HepG2 (cell line): ENCODE data around the gene PSMB8. TPM values are rescaled to one million over a fixed set of nuclear protein-coding genes. Genes with fewer than 3 reads are reported as not detected.
A peak's percentile ranks its signal among the peaks of the same experiment; 100 is the strongest.

Experiments used
- CEBPG ChIP-seq: IDR thresholded peaks from 2 replicates; pipeline ENCODE4 v1.6.1; 2016
- CENPBD1 ChIP-seq: sonication (generic); formaldehyde crosslinking; IDR thresholded peaks from 2 replicates; pipeline ENCODE4 v1.8.0; 2022; ENCODE audit warnings: missing genetic modification reagents, low read depth, mild to moderate bottlenecking, borderline replicate concordance
- CREB3 ChIP-seq: sonication (generic); formaldehyde crosslinking; IDR thresholded peaks from 2 replicates; pipeline ENCODE4 v1.5.0; 2020; ENCODE audit warnings: missing genetic modification reagents
- EP300 ChIP-seq, 3 experiments: sonication (generic) in 1 of 3; formaldehyde crosslinking in 1 of 3; IDR thresholded peaks; 2 replicates each; pipeline versions ENCODE4 v1.5.1 to v1.6.1; 2011 to 2020; ENCODE audit warnings: low read depth in 2 of 3, low read length in 2 of 3, borderline replicate concordance in 1 of 3, improper control_type of control experiment in 1 of 3, mild to moderate bottlenecking in 1 of 3, missing genetic modification reagents in 1 of 3, moderate library complexity in 1 of 3
- GATAD2A ChIP-seq: IDR thresholded peaks from 2 replicates; pipeline ENCODE4 v1.6.1; 2016
- HOXA7 ChIP-seq: sonication (generic); formaldehyde crosslinking; IDR thresholded peaks from 2 replicates; pipeline ENCODE4 v1.8.1; 2022; ENCODE audit warnings: mild to moderate bottlenecking, missing genetic modification reagents, moderate library complexity
- LBX2 ChIP-seq: sonication (generic); formaldehyde crosslinking; IDR thresholded peaks from 2 replicates; pipeline ENCODE4 v1.5.0; 2020; ENCODE audit warnings: missing genetic modification reagents, mild to moderate bottlenecking, borderline replicate concordance
- NCOR1 ChIP-seq: fragments of 200-600 bp; sonication (generic); IDR thresholded peaks from 2 replicates; pipeline ENCODE4 v1.7.0; 2017; ENCODE audit warnings: antibody characterized with exemption, low read length, borderline replicate concordance
- NFKB2 ChIP-seq: sonication (generic); formaldehyde crosslinking; IDR thresholded peaks from 2 replicates; pipeline ENCODE4 v1.4.0; 2020; ENCODE audit warnings: missing genetic modification reagents, borderline replicate concordance
- NR2C2 ChIP-seq: sonication (generic); formaldehyde crosslinking; IDR thresholded peaks from 2 replicates; pipeline ENCODE4 v1.4.0; 2020; ENCODE audit warnings: missing genetic modification reagents, mild to moderate bottlenecking, moderate library complexity, borderline replicate concordance
- RFX1 ChIP-seq: fragments of 450-650 bp; IDR thresholded peaks from 2 replicates; pipeline ENCODE4 v1.6.1; 2017
- SP4 ChIP-seq: sonication (generic); formaldehyde crosslinking; IDR thresholded peaks from 2 replicates; pipeline ENCODE4 v1.8.1; 2023; ENCODE audit warnings: mild to moderate bottlenecking, missing genetic modification reagents
- ZFY ChIP-seq: sonication (generic); formaldehyde crosslinking; IDR thresholded peaks from 2 replicates; pipeline ENCODE4 v1.4.0; 2020; ENCODE audit warnings: missing genetic modification reagents
- ZNF10 ChIP-seq: sonication (generic); formaldehyde crosslinking; IDR thresholded peaks from 2 replicates; pipeline ENCODE4 v1.4.0; 2020; ENCODE audit warnings: mild to moderate bottlenecking, low read depth, missing genetic modification reagents, borderline replicate concordance
- ZNF121 ChIP-seq: sonication (generic); formaldehyde crosslinking; IDR thresholded peaks from 2 replicates; pipeline ENCODE4 v1.5.0; 2020; ENCODE audit warnings: mild to moderate bottlenecking, missing genetic modification reagents
- ZNF33A ChIP-seq: sonication (generic); formaldehyde crosslinking; IDR thresholded peaks from 2 replicates; pipeline ENCODE4 v1.5.1; 2020; ENCODE audit warnings: missing genetic modification reagents, mild to moderate bottlenecking, moderate library complexity, borderline replicate concordance
- ZNF713 ChIP-seq: sonication (generic); formaldehyde crosslinking; IDR thresholded peaks from 2 replicates; pipeline ENCODE4 v1.4.0; 2020; ENCODE audit warnings: mild to moderate bottlenecking, missing genetic modification reagents
- ZNF780A ChIP-seq: sonication (generic); formaldehyde crosslinking; IDR thresholded peaks from 2 replicates; pipeline ENCODE4 v1.8.0; 2022; ENCODE audit warnings: mild to moderate bottlenecking, missing genetic modification reagents, moderate library complexity
- ZNF878 ChIP-seq: sonication (generic); formaldehyde crosslinking; IDR thresholded peaks from 2 replicates; pipeline ENCODE4 v1.8.1; 2023; ENCODE audit warnings: mild to moderate bottlenecking, missing genetic modification reagents, moderate library complexity
- ZSCAN20 ChIP-seq: sonication (generic); formaldehyde crosslinking; IDR thresholded peaks from 2 replicates; pipeline ENCODE4 v1.4.0; 2020; ENCODE audit warnings: missing genetic modification reagents, mild to moderate bottlenecking, borderline replicate concordance
- polyA plus RNA-seq, 8 experiments: library from polyadenylated mRNA; depleted of rRNA in 3 of 8; stranded (reverse) in 7 of 8; unstranded in 1 of 8; fragments of >200 nt; fragmentation: Illumina TruSeq in 4 of 8; extraction: Trizol in 4 of 8; gene quantifications; 2 replicates each; pipeline versions ENCODE4 v1.2.1 to v1.2.3, GENCODE V29; 2011 to 2016; ENCODE audit warnings: low read depth in 4 of 8, missing spikeins in 1 of 8, mixed read lengths in 1 of 8; ENCODE audit not compliant: insufficient read depth in 1 of 8
- total RNA-seq, 5 experiments: library from RNA; depleted of rRNA; stranded (reverse); fragments of >200 nt; fragmentation: Illumina TruSeq; extraction: Trizol; gene quantifications; 2 replicates each; pipeline ENCODE4 v1.2.3, GENCODE V29; 2016; ENCODE audit warnings: low read depth in 1 of 5
- TF ChIP-seq, protein P1 (sequence below): sonication (generic); formaldehyde crosslinking; IDR thresholded peaks from 2 replicates; pipeline ENCODE4 v1.8.1; 2023; ENCODE audit warnings: missing genetic modification reagents, mild to moderate bottlenecking, borderline replicate concordance
- TF ChIP-seq, protein P2 (sequence below): sonication (generic); formaldehyde crosslinking; IDR thresholded peaks from 2 replicates; pipeline ENCODE4 v1.4.0; 2020; ENCODE audit warnings: mild to moderate bottlenecking, missing genetic modification reagents, borderline replicate concordance

PSMB8 gene
- total and polyA plus RNA-seq, 2 of the 13 experiments (the other 11 are each of a cell fraction or from before 2014, with no cell fraction given) = 30.7 to 64.7 TPM

DNA sequence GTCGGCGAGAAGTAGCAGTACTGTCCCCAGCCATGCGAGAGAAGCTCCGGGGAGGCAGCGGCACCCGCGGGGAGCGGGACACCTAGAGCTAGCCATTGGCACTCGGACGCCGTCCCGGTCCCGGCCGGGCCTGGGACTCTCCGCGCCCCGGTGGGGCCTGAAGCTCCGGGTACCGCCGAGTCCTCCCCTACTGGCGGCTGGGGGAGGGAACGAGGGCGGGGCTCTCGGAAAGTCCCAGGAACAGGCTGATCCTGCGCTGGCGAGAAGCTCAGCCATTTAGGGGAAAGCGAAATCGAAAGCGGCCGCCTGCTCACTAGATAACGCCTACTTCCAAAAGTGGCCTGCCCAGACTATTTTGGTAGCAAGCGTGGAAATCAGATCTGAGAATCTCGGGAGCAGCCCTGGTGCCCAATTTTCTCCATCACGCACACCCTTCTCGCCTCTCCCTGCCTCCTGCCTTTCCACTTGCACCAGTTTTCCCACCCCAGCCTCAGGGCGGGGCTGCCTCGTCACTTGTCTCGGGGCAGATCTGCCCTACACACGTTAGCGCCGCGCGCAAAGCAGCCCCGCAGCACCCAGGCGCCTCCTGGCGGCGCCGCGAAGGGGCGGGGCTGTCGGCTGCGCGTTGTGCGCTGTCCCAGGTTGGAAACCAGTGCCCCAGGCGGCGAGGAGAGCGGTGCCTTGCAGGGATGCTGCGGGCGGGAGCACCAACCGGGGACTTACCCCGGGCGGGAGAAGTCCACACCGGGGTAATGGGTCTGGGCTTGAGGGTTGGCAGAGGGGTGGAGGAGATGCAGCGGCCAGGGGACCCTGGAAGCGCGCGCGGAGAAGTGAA lies 9.9 kb upstream of the PSMB8 start, which contains the start of the genes PSMB9 and TAP1 (continued):
- TF ChIP-seq CREB3 (CRISPR knock-in tag) (peak; percentile 86; the same call in 1 of the 2 replicates), ZNF713 (CRISPR knock-in tag) (no peak), ZNF780A (CRISPR knock-in tag) (peak; percentile 11; the same call in 1 of the 2 replicates), HOXA7 (CRISPR knock-in tag) (no peak), CEBPG (CRISPR knock-in tag) (no peak), ZFY (CRISPR knock-in tag) (peak; percentile 92), ZNF10 (CRISPR knock-in tag) (no peak), NR2C2 (0 out of 2 replicates have a peak, but pooled peaks have one; percentile 17), ZNF33A (CRISPR knock-in tag) (no peak; the same call in 1 of the 2 replicates), EP300 (IDR thresholded peaks at IDR 0.05; ENCODE audit: low read depth in 2 of 2, low read length in 2 of 2) (peak in 1 of 2 experiments; percentile 2; a peak in 1 of 4 replicates), EP300 (CRISPR knock-in tag; IDR thresholded peaks at IDR 0.05; ENCODE audit: borderline replicate concordance) (no peak; the same call in 1 of the 2 replicates), NFKB2 (CRISPR knock-in tag) (no peak; the same call in 1 of the 2 replicates), LBX2 (peak; percentile 56; the same call in 1 of the 2 replicates), ZSCAN20 (CRISPR knock-in tag) (no peak), GATAD2A (CRISPR knock-in tag) (no peak), ZNF878 (no peak; the same call in 1 of the 2 replicates), CENPBD1 (CRISPR knock-in tag) (no peak), NCOR1 (no peak), SP4 (CRISPR knock-in tag) (peak; percentile 62), ZNF121 (CRISPR knock-in tag) (peak; percentile 71), RFX1 (no peak)
- TF ChIP-seq, protein P1, sequence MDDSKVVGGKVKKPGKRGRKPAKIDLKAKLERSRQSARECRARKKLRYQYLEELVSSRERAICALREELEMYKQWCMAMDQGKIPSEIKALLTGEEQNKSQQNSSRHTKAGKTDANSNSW = peak; percentile 37; the same call in 1 of the 2 replicates
- TF ChIP-seq, protein P2, sequence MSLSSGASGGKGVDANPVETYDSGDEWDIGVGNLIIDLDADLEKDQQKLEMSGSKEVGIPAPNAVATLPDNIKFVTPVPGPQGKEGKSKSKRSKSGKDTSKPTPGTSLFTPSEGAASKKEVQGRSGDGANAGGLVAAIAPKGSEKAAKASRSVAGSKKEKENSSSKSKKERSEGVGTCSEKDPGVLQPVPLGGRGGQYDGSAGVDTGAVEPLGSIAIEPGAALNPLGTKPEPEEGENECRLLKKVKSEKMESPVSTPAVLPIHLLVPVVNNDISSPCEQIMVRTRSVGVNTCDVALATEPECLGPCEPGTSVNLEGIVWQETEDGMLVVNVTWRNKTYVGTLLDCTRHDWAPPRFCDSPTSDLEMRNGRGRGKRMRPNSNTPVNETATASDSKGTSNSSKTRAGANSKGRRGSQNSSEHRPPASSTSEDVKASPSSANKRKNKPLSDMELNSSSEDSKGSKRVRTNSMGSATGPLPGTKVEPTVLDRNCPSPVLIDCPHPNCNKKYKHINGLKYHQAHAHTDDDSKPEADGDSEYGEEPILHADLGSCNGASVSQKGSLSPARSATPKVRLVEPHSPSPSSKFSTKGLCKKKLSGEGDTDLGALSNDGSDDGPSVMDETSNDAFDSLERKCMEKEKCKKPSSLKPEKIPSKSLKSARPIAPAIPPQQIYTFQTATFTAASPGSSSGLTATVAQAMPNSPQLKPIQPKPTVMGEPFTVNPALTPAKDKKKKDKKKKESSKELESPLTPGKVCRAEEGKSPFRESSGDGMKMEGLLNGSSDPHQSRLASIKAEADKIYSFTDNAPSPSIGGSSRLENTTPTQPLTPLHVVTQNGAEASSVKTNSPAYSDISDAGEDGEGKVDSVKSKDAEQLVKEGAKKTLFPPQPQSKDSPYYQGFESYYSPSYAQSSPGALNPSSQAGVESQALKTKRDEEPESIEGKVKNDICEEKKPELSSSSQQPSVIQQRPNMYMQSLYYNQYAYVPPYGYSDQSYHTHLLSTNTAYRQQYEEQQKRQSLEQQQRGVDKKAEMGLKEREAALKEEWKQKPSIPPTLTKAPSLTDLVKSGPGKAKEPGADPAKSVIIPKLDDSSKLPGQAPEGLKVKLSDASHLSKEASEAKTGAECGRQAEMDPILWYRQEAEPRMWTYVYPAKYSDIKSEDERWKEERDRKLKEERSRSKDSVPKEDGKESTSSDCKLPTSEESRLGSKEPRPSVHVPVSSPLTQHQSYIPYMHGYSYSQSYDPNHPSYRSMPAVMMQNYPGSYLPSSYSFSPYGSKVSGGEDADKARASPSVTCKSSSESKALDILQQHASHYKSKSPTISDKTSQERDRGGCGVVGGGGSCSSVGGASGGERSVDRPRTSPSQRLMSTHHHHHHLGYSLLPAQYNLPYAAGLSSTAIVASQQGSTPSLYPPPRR = peak; percentile 1; the same call in 1 of the 2 replicates
